Stimulated activated CD4-positive, alpha-beta T cell treated with anti-CD3 and anti-CD28 coated beads, Interleukin-12 subunit alpha, Interleukin-12 subunit beta, amount 100 ng/mL, for 48 hours (primary cell): ENCODE data around the gene MUC5B.

Source experiments
- DNase-seq, 3 donors: peaks; one replicate each; pipeline ENCODE4 v3.0.0-alpha.2; 2020; ENCODE audit warnings: low read depth in 2 of 3, low spot score in 1 of 3

Gene MUC5B

DNA sequence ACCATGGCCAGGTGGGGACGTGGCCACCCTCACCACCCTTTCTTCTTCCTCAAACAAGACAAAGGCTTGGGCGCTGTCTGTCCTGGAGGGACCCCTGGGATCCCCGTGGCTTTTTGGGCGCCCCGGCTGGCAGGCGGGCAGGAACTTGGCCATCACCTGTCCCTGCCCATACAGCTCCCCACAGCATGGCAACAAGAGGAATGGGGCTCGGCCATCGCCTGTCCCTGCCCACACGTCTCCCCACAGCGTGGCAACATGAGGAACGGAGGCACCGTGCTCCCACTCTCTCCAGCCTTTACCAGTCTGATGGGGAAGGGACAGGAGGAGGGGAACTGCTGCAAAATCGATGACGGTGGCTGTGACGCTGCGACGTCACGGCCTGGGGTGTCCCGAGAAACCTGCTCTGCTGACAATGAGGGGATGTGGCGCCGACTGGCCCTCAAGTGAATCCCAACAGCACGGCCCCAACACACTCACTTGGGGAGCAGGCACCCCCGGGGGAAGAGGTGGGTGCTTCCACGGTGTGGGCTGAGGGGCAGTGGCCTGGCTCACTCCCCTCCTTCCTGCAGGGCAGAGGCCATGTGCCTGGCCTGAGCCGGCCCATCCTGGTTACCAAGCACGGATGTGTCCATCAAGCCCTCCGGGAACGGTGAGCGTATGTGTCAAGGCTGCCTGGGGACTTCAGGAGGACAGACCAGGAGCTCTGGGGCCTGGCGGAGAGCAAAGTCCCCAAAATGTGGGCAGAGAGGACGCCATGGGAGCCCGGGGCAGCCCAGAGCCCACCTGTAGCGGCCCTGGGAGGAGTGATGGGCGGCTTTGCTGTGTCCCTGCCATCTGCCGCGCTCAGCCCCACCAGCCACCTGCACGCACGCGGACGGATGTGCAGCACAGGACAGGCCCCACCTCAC is 56.2 kb downstream of the MUC5B start:
- no peak for DNase-seq

DNA sequence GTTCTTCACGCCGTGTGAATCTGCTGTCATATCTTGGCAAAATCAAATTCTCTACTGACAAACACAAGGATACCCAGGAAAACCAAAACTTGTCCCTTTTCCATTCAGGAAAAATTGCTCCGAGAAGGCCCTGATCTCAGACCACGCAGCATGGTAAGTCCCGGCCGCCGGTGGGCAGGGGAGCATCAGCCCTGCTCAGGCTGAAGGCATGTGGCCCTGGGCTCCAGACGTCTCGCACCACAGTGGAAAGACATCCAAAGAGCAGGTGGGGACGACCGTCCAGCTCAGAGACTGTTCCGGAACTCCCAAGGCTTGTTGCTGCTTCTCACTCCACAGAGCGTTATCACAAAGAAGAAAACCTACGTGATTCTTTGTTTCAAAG is 56.8 kb downstream of the MUC5B start:
- no peak for DNase-seq

DNA sequence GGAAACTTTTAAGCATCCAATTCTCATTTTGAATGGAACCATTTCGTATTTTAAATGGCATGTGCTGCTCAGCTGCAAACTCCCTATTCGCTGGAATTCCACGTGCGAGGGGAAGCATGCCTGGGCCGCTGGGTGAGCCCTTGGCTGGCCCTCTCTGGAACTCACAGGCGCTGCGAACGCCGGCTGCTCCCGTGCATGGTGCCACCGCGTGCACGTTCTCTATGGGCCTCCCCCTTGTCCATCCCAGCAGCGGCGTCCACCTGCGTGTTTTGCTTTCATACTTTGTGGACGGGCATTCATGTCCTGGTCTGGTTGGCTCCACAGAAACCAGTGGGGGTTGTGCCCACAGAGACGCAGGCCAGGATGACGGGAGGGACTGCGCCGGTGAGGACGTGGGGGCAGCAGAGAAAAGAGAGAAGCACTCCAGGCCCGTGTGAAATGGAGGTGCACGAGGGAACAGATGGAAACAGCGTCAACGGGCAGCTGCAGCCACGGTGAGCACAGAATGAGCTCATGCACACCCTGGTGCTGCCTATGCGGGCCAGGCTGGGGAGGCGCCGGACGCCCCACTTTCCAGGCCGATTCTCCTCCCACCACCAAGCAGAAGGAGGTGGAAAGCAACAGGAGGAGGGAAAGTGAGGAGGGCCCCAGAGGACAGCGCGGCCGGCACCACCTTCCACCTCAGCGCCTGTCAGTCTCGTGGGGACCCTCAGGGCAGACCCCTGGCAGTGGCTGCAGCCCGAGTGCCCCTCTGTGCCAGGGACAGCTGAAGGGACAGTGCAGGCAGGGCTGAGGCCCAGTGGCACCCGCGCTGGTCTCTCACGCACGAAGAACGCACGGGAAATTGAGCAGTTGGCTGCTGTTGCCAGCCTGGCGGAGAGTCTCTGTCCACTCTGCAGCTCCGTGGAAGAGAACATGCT is 57.5 kb downstream of the MUC5B start:
- DNase-seq = no peak

DNA sequence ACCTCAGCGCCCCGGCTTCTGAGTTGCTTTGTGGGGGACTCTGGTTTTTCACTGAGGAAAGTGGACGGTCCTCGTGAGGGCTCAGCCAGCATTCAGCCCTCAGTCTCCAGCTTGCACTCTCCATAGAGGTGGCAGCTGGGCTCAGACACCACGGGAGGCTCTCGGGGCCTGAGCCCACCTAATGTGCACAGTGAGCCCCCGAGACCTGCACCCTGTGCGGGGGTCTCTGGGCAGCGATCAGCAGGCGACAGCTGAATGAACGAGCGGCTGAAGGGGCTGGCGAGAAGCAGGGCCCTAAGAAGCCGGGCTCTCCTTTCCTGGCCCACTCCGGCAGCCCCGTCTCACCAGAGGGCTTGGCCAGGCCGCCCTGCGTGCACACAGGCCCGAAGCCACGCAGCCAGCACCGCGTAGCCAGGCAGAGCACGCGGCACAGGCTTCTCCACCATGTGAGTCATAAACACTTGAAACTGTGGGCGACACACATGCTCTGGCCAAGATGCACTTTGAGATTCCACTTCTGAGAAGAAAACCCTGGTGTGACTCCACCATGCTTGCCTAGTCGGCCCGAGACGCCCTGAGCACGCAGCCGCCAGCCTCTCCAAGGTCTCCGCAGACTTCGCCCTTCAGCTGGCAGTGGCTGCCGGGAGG is 58.6 kb downstream of the MUC5B start:
- DNase-seq = no peak

DNA sequence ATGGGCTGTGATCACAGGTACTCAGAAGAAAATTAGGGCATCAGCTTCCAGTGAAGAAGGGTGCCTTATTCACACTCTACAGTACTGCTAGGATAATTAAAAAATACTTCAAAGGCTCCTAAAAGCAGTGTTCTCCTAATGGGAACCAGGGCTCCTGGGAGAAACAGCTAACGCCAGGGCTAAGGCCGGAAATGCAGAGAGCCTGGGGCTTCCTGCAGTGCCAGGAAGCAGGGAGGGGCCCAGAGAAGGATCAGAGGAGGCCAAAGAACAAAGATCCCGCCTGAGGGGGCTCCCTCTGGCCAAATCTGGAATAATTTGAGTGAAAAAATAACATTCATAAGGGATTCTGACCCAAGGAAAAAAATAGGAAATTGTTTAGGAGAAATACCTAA is 59.1 kb downstream of the MUC5B start:
- DNase-seq = no peak

DNA sequence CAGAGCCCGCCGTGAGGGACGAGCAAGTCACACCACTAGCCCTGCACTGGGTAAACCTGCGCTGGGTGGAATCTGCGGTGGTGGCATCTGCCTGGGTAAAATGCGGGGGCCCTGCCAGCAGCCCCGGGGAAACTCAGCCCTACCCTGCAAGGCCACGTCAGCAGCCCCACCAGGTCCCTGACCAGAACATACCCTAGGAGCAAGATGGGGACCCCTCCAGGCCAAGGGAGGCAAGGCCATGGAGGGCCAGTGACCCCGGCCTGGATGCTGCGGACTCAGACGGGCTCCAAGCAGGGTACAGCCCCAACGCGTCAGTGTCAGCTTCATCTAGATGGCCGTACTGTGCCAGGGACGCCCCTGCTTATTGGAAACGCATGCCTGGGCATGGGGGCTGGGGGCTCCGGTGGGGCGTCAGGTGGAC is 60.2 kb downstream of the MUC5B start:
- DNase-seq = no peak

DNA sequence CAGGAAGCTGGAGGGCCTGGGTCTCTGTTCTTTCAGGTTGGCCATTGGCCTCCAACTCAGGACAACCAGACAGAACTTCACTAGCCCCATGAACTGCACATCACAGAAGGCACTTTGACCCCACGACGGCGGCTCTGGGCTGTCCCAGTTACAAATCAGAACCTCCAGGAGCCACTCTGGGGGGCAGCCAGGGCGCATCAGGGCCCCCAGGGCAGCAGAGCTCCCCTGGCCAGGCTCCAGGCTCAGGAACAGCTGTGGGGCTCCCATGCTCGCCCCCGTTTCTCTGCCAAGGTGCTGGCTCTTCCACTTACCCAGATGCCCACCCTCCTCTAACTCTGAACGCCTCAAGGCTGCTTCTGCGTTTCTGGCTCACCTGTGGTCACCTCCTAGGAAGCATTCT is 61.0 kb downstream of the MUC5B start:
- no peak for DNase-seq

DNA sequence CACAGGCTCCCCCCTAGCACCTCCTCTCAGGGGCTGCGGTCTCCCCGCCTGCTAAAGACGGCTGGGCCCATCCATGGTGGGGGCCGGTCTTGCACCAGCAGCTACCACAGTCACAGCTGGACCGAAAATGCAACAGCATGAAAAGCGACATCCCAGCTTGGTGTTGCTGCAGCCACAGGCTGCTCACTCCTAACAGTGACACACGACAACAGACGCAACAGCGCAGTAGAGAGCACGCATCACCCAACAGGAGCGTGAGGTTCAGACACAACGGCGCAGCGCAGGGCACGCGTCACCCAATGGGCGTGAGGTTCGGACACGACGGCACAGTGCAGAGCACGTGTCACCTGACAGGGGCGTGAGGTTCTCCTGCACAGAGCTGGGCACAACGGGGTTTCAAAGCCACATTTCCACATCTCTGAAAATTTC is 62.5 kb downstream of the MUC5B start:
- no peak for DNase-seq

DNA sequence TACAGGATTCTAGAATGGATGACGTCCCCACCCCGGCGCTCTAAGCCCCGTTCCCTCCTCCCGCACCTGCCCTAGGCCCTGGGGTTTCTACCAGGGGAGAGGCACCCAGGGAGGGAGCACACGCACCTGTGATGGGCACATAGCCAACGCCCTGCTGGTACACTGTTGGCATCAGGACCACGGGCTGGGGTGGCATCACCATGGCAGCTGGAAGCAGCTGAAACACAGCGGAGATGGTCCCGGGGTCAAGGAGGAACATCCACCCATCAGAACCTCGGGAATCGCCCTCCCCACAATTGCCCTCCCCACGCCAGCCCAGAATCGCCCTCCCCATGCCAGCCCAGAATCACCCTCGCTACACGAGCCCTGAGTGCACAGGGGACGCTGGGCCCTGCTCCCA is 63.0 kb downstream of the MUC5B start:
- no peak for DNase-seq

DNA sequence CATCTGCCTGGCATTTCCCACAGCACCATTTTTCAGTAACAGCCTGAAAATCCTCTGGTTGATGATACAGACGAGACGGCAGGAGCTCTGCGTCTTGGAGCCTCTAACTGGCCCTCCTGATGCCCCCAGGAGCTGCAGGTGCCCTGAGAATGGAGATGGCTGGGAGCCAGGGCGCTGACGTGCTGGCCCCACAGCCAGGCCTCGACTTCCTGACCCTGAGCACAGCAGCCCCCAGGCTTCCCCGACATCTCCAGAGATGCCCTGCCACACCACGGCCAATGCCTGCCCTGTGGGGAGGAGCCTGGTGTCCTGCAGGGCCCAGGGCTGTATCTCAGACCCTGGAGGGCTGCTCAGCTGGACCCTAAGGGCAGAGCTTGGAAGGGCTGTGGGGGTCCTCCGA is 65.1 kb downstream of the MUC5B start:
- no peak for DNase-seq

DNA sequence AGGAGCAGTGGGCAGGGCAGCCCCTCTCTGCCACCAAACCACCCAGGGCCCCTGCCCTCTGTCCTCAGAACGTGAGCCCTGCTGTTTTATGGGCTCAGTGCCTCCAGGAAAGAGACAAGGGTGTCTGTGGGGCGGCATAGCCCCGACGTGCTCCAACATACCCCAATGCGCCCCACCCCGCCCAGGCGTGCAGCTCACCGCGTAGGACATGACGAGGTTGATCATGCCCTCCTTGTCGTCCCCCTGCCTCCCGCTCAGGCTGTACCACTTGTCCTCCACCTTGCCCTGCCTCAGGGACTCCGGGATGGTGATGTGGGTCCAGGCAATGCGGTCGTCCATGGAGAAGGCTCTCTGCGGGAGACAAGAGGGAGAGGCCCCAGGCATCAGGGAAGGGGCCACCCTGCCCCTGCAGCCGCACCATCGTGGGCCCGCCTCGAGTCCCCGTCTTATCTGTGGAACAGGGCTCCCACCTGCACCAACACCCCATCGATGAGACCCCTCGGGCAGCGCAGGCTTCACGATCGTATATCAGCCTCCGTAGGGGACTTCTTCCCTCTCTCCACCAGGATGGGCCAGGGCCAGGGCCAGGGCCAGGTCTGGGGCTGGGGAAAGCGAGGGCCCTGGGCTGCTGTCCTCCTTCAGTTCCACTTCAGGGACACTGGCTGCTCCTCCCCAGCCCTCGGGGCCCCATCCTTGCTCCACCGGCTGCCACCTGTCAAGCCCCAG is 65.7 kb downstream of the MUC5B start:
- DNase-seq = no peak

DNA sequence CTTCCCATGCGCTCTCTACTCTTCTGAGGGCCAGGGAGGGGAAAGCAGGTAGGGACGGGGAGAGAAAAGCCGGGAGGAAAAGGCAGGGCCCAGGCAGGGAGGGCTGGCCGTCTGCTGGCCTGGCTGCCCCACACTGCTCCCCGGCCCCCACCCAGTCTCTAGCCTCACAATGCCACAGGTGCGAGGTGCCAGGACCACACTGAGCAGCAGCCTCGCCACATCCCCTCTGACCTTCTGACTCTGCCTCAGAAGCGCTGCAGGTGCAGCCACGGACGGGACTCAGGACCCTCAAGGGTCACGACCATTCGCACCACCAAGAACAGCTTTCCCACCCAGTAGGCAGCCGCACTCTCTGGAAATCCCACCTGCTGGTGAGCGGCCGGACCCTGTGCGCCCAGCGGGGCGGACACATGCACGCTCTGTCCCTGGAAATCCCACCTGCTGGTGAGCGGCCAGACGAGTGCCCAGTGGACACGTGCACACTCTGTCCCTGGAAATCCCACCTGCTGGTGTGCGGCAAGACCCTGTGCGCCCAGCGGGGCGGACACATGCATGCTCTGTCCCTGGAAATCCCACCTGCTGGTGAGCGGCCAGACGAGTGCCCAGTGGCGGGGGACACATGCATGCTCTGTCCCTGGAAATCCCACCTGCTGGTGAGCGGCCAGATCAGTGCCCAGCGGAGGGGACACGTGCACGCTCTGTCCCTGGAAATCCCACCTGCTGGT is 66.5 kb downstream of the MUC5B start:
- DNase-seq = no peak

DNA sequence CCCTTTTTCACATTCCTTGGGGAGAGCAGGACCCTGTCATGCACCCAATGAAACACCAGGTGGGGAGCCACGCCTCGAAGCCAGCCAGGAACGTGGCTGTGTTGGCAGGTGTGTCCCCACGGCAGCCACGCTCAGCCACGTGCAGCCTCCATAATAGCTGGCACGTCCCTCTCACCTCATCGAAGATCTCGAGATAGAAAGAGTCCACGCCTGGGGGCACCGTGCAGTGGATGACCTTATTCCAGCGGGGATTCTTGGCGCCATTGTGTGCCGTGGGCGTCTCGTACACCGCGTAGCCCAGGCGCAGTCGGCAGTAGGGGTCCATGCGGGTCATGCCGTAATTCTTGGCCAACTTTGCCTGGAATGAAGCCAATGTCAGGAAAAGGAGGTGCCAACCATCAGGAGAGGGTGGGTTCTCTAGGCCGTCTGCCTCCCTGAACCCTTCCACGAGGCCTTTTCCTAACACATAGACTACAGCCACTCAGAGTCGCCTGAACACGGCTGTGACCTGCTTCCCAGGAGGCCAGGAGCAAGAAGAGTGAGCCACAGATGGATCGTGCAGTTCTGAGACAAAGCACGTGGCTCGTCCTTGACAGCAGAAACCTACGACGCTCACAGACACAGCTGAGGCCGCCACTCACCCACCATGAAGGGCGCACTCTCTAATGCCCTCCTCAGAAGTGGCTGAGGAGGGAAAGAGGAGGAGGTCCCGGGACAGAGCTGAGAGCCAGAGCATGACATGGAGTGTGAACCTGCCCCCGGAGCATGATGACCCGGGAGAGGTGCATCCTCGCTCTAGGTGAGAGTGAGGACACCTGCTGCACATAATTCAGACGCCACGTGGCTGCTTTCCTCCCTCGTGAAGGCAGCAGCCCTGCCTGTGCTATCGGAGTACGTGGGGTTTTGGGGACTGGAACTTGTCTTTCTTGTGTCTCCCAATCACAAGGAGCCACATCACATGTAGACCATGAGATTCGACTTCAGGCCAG is 67.5 kb downstream of the MUC5B start:
- DNase-seq = no peak

DNA sequence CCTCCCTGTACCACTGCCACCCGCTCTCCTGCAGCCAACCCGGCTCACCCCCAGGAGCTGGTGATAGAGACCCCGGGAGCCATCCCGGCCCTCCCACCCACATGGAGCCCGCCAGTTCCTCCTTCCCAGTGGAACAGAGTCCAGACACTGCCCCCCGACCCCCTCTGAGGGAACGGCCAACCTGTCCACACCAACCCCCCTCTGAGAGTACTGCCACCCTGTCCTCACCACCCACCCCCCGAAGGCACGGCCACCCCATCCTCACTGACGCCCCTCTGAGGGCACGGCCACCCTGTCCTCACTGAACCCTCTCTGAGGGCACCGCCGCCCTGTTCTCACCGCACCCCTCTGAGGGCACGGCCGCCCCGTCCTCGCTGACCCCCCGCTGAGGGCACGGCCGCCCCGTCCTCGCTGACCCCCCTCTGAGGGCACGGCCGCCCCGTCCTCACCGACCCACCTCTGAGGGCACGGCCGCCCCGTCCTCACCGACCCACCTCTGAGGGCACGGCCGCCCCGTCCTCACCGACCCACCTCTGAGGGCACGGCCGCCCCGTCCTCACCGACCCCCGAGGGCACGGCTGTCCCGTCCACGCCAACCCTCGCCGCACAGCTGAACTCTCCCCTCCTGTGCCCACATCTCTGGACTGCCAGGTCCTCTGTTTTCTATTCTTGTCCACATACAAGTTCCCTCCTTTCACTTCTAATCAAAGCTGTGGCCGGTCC is 68.6 kb downstream of the MUC5B start:
- no peak for DNase-seq

DNA sequence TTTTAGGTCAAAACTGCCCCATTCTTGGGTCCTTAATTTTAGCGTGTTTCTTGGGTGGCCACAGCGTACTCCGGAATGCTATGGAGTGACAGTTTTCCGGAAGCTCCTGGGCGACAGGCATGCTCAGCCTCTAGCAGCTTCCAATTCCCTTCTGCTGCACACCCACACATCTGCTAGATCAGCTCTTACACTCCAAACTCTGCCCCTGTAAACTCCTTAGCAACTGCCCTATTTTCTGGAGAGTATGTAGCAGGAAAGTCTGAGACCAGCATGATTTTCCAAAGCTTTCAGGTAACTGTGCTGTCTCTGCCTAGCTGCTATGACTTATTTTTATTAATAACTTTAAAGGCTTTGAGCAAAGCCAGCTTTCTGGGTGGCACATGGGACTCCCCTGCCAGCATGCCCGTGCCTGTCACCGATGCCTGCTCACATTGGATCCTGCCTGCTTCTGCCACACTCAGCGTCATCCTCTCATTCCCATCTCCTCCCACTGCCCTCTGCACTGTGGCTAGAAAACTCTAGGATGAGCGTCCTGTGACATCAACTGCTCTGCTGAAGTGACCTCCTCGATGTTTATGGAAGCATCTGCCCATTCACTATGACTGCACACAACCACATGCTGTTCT is 69.3 kb downstream of the MUC5B start:
- DNase-seq = no peak

DNA sequence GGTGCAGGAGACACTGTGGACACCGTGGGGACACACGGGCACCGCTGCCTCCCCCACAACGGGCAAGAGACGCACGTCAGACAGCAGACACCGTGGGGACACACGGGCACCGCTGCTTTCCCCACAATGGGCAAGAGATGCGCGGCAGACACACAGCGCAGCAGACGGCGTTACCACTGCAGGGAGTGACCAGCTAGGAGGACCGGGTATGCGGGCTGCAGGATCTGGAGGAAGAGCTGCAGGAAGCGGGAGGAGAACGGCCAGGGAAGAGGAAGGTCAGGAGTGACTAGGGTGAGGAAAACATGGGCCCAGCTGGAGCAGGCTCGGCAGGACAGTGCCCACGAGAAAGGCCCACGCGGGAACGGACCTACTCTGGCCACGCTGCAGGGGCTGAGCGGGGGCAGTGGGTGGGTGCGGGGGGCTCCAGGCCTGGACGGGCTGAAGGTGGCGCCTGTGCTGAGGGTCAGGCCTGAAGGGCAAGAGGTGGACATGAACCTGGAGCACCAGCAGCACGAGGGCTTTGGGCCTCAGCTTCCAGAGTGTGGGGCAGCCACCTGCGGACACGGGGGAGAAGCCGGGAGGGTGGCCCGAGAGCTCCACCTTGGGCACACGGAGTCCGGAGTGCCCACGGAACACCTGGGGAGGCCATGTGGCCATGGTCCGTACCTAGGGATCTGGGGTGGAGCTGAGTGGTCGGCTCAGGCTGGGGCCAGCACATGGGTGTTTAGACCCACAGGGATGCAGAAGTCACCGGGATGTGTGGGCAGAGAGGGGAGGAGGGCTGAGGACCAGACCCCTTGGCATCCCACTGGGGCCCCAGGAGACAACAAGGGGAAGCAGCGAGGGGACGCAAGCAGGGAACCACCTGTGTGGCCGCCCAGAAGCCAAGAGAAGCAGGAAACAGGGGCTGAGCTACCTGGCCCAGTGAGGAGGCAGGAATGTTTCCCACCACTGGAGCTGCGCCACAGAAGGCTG is 70.1 kb downstream of the MUC5B start:
- no peak for DNase-seq

DNA sequence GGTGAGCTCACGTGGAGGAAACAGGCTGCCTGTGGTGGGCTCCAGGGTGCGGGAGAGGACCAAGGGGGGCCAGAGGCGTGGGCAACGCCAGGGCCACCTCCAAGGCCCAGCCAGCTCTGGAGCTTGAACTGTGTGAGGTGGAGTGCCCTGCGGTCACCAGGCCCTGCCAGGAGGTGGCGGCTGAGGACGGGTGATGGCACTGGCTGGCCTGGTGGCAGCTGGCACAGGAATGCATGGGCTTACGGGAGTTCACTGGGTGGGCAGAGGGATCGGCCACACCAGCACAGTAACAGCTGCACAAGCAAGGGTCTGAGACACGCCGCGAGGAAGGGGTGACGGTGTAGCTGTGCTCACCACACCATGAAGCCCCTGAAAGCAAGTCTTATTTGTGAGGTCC is 70.8 kb downstream of the MUC5B start:
- no peak for DNase-seq
